Fibroblast of villous mesenchyme (primary cell): Measurements from ENCODE around the gene MAEA. TPM values are rescaled to one million over a fixed set of nuclear protein-coding genes. Genes with fewer than 3 reads are reported as not detected.

Experiments
- DNase-seq: peaks from one replicate; pipeline ENCODE4 v3.0.0-alpha.2; 2010; ENCODE audit warnings: low read depth
- H3K4me3 ChIP-seq: 2 replicates; pipeline ENCODE4 v1.5.1; 2011; ENCODE audit warnings: low read depth, mild to moderate bottlenecking, low read length
- total RNA-seq: library from RNA; depleted of rRNA; stranded (reverse); fragments of >200 nt; gene quantifications from 2 replicates; pipeline ENCODE4 v1.2.3, GENCODE V29; 2012
- TF ChIP-seq, protein P1 (sequence below): IDR thresholded peaks from 2 replicates; pipeline ENCODE4 v1.5.1; 2012; ENCODE audit warnings: low read depth, mild to moderate bottlenecking, low read length; ENCODE audit not compliant: insufficient read depth

MAEA gene
- total RNA-seq, 1 donor: 59.6 TPM

DNA sequence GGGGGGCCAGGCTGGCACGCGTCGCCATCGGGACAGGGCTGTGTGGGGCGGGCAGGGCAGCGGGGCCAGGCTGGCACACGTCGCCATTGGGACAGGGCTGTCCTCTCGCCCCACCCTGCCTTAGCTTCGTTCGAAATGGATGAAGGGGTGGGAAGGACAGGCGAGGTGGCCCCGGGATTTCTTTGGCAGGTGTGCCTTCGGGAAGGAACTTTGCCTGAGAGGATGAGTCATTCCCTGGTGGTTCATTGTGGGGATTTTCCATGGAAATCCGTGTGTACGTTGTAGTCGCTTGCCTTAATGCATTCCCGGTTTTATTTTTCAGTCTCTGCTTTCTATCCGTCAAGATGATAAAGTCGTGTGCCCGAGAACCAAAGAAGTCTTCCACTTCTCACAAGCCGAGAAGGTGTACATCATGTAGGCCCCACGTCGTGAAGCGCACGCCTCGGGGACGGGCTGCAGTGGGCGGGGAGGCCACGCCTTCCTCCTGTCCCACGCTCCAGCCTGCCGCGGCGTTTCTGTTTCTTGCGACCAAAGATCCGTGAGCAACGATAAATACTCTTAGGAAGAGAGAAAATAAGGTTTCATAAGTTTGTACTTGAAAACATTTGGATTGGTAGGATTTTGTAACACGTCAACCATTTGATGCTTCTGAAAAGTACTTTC is 49.2 kb downstream of the MAEA start:
- no peak for DNase-seq
- TF ChIP-seq, protein P1, sequence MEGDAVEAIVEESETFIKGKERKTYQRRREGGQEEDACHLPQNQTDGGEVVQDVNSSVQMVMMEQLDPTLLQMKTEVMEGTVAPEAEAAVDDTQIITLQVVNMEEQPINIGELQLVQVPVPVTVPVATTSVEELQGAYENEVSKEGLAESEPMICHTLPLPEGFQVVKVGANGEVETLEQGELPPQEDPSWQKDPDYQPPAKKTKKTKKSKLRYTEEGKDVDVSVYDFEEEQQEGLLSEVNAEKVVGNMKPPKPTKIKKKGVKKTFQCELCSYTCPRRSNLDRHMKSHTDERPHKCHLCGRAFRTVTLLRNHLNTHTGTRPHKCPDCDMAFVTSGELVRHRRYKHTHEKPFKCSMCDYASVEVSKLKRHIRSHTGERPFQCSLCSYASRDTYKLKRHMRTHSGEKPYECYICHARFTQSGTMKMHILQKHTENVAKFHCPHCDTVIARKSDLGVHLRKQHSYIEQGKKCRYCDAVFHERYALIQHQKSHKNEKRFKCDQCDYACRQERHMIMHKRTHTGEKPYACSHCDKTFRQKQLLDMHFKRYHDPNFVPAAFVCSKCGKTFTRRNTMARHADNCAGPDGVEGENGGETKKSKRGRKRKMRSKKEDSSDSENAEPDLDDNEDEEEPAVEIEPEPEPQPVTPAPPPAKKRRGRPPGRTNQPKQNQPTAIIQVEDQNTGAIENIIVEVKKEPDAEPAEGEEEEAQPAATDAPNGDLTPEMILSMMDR: no peak
- no peak overlapping the region for H3K4me3 ChIP-seq

DNA sequence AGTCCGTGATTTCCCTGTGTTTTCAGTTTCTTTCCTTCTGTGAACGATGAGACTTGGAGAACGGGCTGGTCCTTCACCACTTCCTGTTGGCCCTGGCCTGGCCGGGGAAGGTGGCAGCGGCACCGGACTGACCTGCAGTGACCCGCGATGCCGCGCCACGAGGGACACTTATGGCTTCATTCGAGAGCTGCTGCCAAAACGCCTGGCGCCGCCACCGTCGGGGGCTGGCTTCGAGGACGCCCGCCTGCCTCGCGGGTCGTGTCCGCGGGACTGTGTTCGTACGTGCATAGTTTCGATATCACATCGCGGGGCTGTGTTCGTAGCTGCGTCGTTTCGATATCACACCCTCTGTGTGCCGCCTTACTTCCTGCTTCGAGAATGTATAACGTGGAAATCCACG is 49.8 kb downstream of the MAEA start:
- DNase-seq: no peak
- TF ChIP-seq, protein P1: no peak
- no peak overlapping the region for H3K4me3 ChIP-seq

DNA sequence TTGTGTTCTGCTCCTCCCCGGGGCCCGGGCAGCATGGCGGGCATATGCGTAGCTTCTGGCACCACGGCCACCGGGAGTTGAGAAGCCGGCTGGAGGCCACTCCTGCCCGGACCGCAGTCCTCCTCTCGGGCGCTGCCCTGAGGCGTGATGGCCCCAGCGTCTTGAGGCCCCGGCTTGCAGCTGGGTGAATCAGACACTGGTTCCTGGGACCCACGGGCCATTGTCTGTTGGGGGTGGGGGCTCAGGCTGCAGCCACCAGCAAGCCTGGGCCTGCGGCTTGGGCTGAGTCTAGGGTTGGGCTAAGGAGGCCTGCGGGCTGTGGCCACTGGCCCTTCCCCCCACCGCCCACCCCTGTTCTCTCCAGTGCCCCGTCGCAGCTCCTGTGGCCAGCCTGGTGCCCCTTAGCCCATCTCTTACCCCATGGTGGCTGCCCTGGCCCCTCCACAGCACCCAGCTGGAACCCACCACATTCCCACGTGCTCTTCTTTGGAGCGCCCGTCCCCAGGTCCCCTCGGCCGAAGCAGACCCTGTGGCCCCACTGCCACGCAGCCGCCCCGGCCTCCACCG is 50.6 kb downstream of the MAEA start:
- TF ChIP-seq, protein P1: no peak
- no peak for DNase-seq
- no peak overlapping the region for H3K4me3 ChIP-seq

DNA sequence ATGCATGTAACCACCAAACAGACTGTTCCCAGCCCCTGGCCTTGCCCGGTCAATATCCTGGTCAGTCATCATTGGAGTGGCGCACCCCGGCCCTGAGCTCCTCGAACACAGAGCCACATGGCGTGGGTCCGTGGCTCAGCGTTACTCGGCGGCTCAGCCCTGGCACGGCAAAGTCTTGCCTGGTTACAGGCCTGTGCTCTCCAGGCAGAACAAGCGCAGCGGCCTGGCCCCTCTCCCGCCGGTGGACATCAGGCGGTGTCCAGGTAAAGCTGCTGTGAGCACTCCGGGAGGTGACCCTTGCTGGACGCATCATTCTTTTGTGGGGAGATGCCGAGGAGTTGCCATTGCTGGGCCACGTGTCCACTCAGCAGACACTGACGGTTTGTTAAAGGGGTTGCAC is 51.2 kb downstream of the MAEA start:
- TF ChIP-seq, protein P1: no peak

DNA sequence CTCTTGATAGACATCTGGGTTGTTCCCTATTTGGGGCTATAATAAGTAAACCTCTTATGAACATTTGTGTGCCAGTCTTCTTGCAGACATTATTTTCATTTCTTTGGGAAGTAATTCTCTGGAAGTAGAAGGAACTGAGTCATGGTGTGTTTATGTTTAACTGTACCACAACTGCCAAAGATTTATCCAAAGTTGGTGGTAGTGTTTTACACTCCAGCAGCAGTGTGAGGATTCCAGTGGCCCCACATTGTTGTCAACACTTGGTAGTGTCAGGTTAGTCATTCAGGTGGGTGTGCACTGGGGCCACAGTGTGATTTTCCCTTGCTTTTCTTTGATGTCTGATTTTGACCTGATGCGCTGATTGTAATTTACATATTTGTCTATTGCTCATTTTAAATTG is 52.3 kb downstream of the MAEA start:
- DNase-seq: no peak
- no peak overlapping the region for H3K4me3 ChIP-seq
- TF ChIP-seq, protein P1: no peak

More for the DNA sequence above, 51.2 kb downstream of the MAEA start:
- no peak overlapping the region for H3K4me3 ChIP-seq
- no peak for DNase-seq

DNA sequence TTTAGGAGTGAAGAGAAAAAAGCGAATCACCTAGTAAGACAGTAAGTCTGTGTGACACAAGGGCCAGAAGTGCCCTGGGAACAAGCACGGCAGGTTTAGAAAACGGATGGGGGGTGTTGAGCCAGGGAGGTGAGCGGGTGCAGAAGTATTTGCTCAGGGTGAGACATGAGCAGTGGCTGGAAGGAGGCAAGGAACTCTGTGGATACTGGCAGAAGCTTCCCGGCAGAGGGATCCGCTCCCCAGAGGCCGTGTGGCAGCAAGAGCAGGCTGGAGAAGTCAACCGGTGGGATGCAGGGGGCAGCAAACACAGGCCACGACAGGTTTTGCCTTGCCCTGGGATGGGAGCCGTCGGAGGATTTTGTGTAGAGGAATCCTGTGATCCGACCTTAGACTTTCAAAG is 55.0 kb downstream of the MAEA start:
- TF ChIP-seq, protein P1: no peak
- no peak for DNase-seq
- H3K4me3 ChIP-seq: no peak overlapping the region
